Panc1 (cell line): Measurements from ENCODE around the gene SMARCA2. TPM values are rescaled to one million over a fixed set of nuclear protein-coding genes. Genes with fewer than 3 reads are reported as not detected.

Source experiments
- ATAC-seq: fragments of 200-7000 bp; cut with Tn5 transposase; 2 replicates; pipeline ENCODE4 v1.9.1; 2020; ENCODE audit warnings: mild to moderate bottlenecking, moderate library complexity
- BruUV-seq: library from RNA; stranded (reverse); fragments of 400-500 nt; replicated peaks from 2 replicates; lab custom pipeline; 2021; lab: Mats Ljungman, UMichigan
- CTCF ChIA-PET: fragments of 300-600 bp; sonication (Branson Sonifier 250); formaldehyde crosslinking; loops from one replicate; lab custom pipeline; 2022; ENCODE audit warnings: antibody characterized with exemption; lab: Charles Lee
- POLR2A ChIA-PET: fragments of 300-600 bp; sonication (Branson Sonifier 250); formaldehyde crosslinking; loops from one replicate; lab custom pipeline; 2022; ENCODE audit warnings: antibody characterized with exemption; lab: Charles Lee
- DNase-seq: peaks from one replicate; pipeline ENCODE4 v3.0.0-alpha.2; 2010; ENCODE audit warnings: low read depth, low spot score
- H3K27ac ChIP-seq: 2 replicates; pipeline ENCODE4 v1.5.1; 2011; ENCODE audit warnings: mild to moderate bottlenecking, low read length, inconsistent platforms
- H3K27me3 ChIP-seq: fragments of 200-500 bp; sonication (Bioruptor generic); 2 replicates; pipeline ENCODE4 v1.6.0; 2014; ENCODE audit warnings: low read length, inconsistent platforms; ENCODE audit not compliant: control insufficient read depth, insufficient read depth
- H3K36me3 ChIP-seq: fragments of 200-500 bp; sonication (Bioruptor generic); 2 replicates; pipeline ENCODE4 v1.5.1; 2014; ENCODE audit warnings: inconsistent platforms, mild to moderate bottlenecking, low read length, moderate library complexity; ENCODE audit not compliant: control insufficient read depth, insufficient read depth
- H3K4me1 ChIP-seq: 2 replicates; pipeline ENCODE4 v1.5.1; 2011; ENCODE audit warnings: inconsistent platforms, mild to moderate bottlenecking, low read length, moderate library complexity; ENCODE audit not compliant: control insufficient read depth, insufficient read depth
- H3K4me3 ChIP-seq, 2 experiments: 2 replicates each; pipeline ENCODE4 v1.5.1; 2011 to 2012; ENCODE audit warnings: low read depth in 2 of 2, low read length in 2 of 2, mild to moderate bottlenecking in 2 of 2, inconsistent platforms in 1 of 2, moderate library complexity in 1 of 2
- H3K9me3 ChIP-seq: fragments of 200-500 bp; sonication (Bioruptor generic); 2 replicates; pipeline ENCODE4 v1.5.1; 2014; ENCODE audit warnings: low read depth, mild to moderate bottlenecking, inconsistent platforms, low read length, moderate library complexity; ENCODE audit not compliant: control insufficient read depth, insufficient read depth
- CTCF ChIP-seq: fragments of 450-650 bp; IDR thresholded peaks from 2 replicates; pipeline ENCODE4 v1.5.1; 2017; ENCODE audit warnings: mild to moderate bottlenecking
- POLR2AphosphoS5 ChIP-seq: IDR thresholded peaks from 2 replicates; pipeline ENCODE4 v1.6.1; 2012; ENCODE audit warnings: mild to moderate bottlenecking, low read depth, low read length, moderate library complexity
- REST ChIP-seq, 2 experiments: IDR thresholded peaks; 2 replicates each; pipeline ENCODE4 v1.6.1; 2011 to 2012; ENCODE audit warnings: low read depth in 2 of 2, control low read depth in 1 of 2, low read length in 1 of 2, mild to moderate bottlenecking in 1 of 2, moderate library complexity in 1 of 2; ENCODE audit not compliant: insufficient read depth in 1 of 2
- SIN3A ChIP-seq: IDR thresholded peaks from 2 replicates; pipeline ENCODE4 v1.6.1; 2012; ENCODE audit warnings: low read depth, mild to moderate bottlenecking, low read length, moderate library complexity, borderline replicate concordance; ENCODE audit not compliant: insufficient read depth
- TCF7L2 ChIP-seq: IDR thresholded peaks from 2 replicates; pipeline ENCODE4 v1.6.1; 2011; ENCODE audit warnings: mild to moderate bottlenecking, low read depth, low read length, inconsistent platforms
- in situ Hi-C: cut with HindIII; loops from 2 replicates; pipeline ENCODE4 v1.10.0; 2016; ENCODE audit warnings: low sequenced_read_pairs, low pct_unique_long_range_greater_than_20kb
- intact Hi-C: fragments of 100-400 bp; cut with micrococcal nuclease; formaldehyde crosslinking; loops from one replicate; pipeline ENCODE4 v1.10.0; 2022; ENCODE audit not compliant: unreplicated experiment
- total RNA-seq: library from RNA; stranded (reverse); gene quantifications from one replicate; pipeline ENCODE4 v1.2.1, GENCODE V29; 2021; ENCODE audit not compliant: unreplicated experiment

The SMARCA2 gene
- total RNA-seq, 1 experiment from 2014 or later: 13.3 TPM

GRCh38 chr9:1969160-1969559 is 46.0 kb upstream of the SMARCA2 start:
- Histone ChIP-seq H3K4me1 (no peaks in the 10 kb centered on the region), H3K27ac (no peak overlapping the region), H3K27me3 (no peaks in the 10 kb centered on the region), H3K9me3 (no peaks in the 10 kb centered on the region), H3K4me3 (no peak overlapping the region), H3K36me3 (no peaks in the 10 kb centered on the region)
- intact Hi-C loops (no loop called here), in situ Hi-C loops (no loop called here)
- POLR2A ChIA-PET: no interaction called here
- ATAC-seq: no peak
- BruUV-seq: no TSS peak
- TF ChIP-seq CTCF: no peak
- no peak for TF ChIP-seq REST (IDR thresholded peaks at IDR 0.05; ENCODE audit: insufficient read depth in 1 of 2, low read depth in 2 of 2, low read length in 1 of 2)
- TF ChIP-seq TCF7L2: no peak
- no peak for TF ChIP-seq SIN3A
- no peak for TF ChIP-seq POLR2AphosphoS5
- DNase-seq: no peak
- CTCF ChIA-PET: no interaction called here

DNA sequence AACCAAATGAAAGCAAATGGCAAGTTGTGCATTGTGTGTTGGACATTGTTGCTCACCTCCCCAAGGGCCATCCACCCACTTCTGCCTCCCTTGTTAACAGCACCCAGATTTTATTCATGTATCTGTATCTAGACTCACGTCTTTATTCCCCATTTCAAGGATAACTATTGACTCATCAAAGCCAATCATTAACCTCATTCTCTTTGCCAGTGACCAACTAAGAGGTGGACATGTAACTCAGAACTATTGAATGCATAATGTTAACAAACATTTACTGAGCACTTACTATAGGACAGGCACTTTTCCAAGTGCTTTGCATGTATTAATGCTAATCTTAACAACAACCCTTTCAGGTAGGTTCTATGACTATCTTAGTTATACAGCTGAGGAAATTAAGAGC is 45.2 kb upstream of the SMARCA2 start:
- ATAC-seq (no peak), DNase-seq (no peak)
- no peak overlapping the region for H3K27ac ChIP-seq
- in situ Hi-C loops (no loop called here), intact Hi-C loops (no loop called here)
- no TSS peak for BruUV-seq
- no peak overlapping the region for H3K4me3 ChIP-seq
- TF ChIP-seq TCF7L2 (no peak), CTCF (no peak), REST (IDR thresholded peaks at IDR 0.05; ENCODE audit: insufficient read depth in 1 of 2, low read depth in 2 of 2, low read length in 1 of 2) (no peak), POLR2AphosphoS5 (no peak), SIN3A (no peak)
- no peaks in the 10 kb centered on the region for H3K4me1 ChIP-seq
- H3K36me3 ChIP-seq: no peaks in the 10 kb centered on the region
- H3K9me3 ChIP-seq: no peaks in the 10 kb centered on the region
- ChIA-PET CTCF (no interaction called here), POLR2A (no interaction called here)
- no peaks in the 10 kb centered on the region for H3K27me3 ChIP-seq
